ENCODE measurements around the gene FTH1. TPM values are rescaled to one million over a fixed set of nuclear protein-coding genes. Genes with fewer than 3 reads are reported as not detected.
"Not testable (repeated sequence)": the region's sequence is repeated elsewhere in the genome, so short reads cannot be mapped to it uniquely, and the experiment has no call there.

FTH1 gene
- polyA plus RNA-seq, 3 donors, result 2,137 to 2,536 (median 2,180) TPM

DNA sequence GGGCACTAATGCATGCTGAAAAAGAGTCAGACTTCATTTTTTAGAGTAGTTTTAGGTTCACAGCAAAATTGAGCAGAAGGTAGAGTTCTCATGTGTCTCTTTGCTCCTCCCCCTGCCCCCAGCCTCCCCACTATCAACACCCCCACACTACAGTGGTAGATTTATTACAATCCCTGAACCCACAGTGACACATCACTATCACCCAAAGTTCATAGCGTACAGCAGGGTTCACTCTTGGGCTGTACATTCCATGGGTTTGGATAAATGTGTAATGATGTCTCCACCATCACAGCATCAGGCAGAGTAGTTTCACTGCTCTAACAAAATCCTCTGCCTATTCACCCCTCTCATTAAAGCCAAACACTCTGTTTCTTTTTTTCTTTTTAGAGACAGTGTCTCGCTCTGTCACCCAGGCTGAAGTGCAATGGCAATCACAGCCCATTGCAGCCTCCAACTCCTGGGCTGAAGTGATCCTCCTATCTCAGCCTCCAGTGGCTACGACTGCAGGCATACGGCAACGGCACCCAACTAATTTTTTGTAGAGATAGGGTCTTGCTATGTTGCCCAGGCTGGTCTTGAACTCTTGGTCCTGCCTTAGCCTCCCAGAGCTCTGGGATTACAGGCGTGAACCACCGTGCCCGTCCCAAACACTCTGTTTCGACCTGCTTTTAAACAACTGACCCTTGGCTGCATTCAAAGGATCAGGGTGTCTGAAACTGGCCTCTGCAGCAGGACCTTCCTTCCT is 13.2 kb downstream of the FTH1 start:
- no peak for DNase-seq

DNA sequence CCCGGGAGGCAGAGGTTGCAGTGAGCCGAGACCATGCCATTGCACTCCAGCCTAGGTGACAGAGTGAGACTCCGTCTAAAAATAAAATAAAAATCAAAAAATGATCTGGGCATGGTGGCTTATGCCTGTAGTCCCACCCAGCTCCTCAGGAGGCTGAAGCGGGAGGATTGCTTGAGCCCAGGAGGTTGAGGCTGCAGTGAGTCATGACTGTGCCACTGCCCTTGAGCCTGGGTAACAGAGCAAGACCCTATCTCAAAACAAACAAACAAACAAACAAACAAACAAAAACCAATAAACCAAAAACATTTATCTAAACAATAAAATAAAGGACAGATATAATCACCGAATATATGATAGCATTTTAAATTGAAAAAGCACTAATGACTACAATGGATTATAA is 13.8 kb downstream of the FTH1 start:
- not testable (repeated sequence) for DNase-seq

DNA sequence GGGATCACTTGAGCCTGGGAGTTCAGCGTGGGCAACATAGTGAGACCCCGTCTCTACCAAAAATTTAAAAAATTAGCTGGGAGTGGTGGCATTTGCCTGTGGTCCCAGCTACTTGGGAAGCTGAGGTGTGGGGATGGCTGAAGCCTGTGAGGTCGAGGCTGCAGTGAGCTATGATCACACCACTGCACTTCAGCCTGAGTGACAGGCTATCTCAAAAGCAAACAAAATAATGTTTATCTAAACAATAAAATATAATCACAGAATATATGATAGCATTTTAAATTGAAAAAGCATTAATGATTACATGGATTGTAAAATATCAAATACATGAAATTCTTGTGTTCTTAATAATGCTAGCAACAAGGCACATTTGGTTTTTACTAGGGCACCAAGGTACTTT is 14.6 kb downstream of the FTH1 start:
- no peak for DNase-seq

GRCh38 chr11:61951484-61952135 is 15.8 kb downstream of the FTH1 start:
- no peak for DNase-seq

GRCh38 chr11:61950035-61950547 is 17.3 kb downstream of the FTH1 start, which contains the start of gene BEST1:
TSS of gene BEST1 (plus strand) at chr11:61950351. CDS start at chr11:61951807, 1,456 bp downstream.
- no peak for DNase-seq

GRCh38 chr11:61949169-61950034 is 18.0 kb downstream of the FTH1 start:
- DNase-seq, result no peak

DNA sequence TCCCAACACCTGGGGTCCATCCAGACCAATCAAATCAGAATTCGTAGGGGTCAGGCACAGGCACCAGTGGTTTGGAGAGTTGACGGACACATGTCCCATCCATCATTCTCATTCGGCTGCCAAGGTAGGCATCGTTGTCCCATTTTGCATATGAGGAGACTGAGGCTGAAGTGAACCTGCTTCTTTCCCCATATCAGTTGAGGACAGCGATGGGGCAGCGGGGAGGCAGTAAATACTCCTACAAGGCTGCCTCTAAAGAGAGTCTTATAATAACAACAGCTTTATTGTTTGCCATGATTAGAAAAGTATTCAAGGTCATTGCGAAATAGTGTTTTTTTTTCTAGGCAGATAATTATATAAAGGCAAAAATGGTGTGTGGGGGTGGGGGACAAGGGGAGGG is 18.9 kb downstream of the FTH1 start:
- DNase-seq, result no peak

GRCh38 chr11:61947486-61948210 is 19.8 kb downstream of the FTH1 start:
- DNase-seq, result peak; percentile 84

- DNase-seq, result no peak
Measured at GRCh38 chr11:61946894-61947293, 20.5 kb downstream of the FTH1 start.

GRCh38 chr11:61945191-61945590 is 22.2 kb downstream of the FTH1 start:
- no peak for DNase-seq

- DNase-seq, result no peak
Measured at GRCh38 chr11:61940466-61940865, 27.0 kb downstream of the FTH1 start.

DNA sequence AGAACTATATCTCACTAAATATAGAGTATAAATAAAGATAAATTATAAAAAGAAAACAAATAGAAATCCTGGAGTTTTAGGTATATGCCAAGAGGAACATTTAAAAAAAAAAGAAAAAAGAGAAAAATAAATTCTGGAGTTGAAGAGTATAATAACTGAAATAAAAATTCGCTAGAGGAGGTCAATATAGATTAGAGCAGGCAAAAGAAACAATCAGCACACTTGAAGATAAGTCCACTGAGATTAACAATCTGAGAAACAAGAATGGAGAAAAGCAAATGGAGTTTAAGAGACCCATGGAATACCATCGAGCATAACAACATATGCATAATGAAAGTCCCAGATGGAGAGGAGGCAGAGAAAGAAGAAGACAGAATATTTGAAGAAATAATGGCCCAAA is 31.6 kb downstream of the FTH1 start:
- DNase-seq, result no peak

DNA sequence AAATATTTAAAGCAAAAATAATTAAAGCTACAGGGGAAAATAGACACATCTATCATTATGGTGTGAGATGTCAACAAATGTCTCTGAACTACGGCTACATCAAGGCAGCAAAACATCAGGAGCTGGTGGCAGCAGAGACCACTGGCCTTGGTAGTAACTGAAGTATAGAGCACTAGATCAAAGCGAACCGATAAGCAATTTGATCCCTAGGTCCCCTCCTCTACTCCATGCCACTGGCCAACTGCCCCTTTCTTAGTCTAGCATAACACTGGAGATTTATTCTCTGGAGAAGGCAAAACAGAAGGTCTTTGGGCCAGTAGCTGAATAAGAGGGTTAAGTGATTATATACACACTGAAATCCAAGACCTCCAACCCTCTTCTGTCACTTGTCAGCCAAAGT is 36.5 kb downstream of the FTH1 start:
- no peak for DNase-seq

DNA sequence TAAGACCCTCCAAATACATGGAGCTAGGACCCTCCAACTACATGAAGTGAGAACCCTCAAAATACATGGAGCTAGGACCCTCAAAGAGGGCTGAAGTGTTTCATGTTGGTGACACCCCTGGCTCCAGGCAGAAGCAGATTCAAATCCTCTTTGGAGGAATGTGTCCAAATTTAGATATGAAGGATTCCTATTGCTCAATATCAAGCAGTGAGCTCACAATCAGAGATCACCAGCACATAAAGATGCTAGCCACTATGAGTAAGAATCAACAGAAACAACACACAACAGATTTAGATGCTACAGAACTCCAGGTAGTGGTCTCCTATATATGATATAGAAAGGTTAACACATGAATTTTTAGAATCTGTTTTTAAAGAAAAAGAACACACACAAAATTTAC is 38.8 kb downstream of the FTH1 start:
- no peak for DNase-seq

- no peak for DNase-seq
Measured at GRCh38 chr11:61927501-61927900, 39.9 kb downstream of the FTH1 start.

- DNase-seq, result no peak
Measured at GRCh38 chr11:61926235-61926634, 41.2 kb downstream of the FTH1 start.

DNA sequence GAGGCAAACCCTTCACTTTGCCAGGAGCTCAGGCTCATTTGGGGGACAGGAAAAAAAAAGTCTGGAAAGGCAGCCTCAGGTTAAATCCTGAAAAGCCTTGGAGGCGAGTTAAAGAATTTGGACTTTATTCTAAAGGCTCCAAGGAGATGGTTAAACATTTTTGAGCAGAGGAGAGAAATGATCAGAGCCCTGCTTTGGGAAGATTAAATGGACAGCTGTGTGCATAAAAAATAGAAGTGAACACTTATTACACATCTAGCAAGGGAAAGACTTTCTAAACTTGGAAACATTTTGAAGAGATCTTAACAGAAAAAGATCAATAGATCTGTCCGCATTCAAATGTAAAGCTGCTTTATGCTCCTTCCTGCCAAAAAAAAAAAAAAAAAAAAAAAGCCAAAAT is 41.7 kb downstream of the FTH1 start:
- no peak for DNase-seq

DNA sequence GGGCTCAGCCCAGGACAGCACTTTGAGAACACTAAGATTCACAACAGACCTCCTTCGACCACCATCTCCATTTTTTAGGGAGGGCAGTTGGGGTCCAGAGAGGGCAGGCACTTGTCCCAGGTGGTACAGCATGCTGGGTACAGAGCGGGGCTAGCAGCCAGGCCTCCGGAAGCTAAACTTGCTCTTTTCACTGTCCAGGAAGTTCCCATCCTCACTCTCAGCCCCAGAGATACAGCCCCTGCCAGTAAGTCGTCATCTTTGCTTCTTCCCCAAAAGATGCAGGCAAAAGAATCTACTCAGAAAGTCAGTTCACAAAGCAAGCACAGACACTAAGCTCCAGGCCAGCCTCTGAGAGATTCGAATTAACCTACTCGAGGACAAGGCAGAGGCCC is 43.4 kb downstream of the FTH1 start:
- DNase-seq, result no peak

DNA sequence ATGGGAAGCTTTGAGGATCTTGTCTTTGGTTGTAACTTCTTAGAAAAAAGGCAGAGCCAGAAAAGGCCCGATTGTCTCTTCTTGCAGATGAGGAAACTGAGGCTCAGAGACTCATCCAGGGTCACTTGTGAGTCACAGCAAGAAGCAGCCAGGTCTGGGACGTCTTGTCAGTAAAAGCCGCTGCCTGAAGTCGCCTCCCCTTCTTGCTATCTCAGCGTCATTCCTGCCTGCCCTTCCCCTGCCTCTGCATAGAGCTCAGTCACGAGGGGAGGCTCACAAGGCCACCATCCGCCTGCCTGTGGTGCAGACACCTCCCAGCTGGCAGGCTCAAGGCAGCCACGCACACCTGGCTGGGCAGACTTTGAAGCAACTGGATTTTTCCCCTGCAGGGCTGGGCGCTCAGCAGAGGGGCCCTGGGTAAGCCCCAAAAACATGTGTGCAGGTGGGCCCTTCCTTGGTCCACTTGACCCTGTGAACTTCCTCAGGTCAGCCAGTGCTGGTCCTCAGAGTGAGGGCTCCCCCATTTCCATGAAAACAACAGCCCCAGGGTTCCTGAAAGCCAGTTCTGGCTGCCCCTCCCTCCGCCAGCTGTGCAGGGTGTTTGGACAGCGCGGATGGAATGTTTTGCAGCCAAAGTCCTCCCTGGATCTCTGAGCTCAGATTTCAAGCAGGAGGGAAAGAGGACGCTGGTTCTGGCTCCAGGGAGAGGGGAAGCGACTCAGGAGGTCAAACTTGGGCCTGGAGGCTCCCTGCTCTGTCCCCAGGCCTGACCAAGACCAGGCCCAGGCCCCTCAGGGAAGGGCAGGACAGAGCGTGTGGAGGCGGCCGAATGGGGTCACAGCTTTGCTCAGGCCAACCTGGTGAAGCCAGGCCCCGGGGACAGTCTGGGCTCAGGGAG is 44.0 kb downstream of the FTH1 start:
- peak; percentile 87 for DNase-seq

DNA sequence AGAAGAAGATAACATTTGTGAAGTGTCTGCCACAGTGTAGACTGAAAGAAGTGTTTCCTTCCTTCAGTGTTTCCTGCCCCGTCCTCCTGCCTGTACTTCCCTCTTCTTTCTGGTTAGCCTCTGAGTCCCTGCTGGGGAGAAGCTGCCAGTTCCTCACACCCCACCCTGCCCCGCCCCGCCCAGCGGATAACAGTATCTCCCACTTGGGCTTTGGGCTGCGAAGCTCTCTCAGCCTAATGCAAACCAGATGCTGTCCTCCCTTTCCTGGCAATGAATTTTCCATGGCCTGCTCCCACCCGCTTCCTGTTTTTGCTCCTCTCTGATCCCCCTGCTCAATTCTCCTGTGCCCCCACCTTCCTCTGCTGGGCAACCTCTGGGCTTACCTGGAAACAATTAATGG is 44.9 kb downstream of the FTH1 start:
- DNase-seq, result peak; percentile 76

DNA sequence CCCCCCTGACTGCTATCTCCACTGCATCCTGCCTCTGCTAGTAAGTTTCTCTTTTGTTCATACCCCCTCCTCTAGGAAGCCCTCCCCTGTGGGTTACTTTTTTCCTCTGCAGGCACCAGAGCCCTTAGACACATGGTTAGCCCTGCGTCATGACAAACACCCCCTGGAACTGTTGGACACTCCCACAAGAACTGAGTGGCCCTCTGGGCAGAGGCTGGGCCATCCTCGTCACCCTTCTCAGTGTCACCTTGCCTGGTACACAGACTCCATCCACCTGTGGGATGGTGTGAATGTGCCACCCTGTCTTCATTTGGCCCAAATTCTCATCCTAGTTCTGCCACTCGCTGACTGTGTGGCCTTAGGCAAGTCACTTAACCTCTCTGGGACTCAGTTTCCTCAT is 46.0 kb downstream of the FTH1 start:
- no peak for DNase-seq

Measured in renal pelvis (tissue), 4 donors.